Keratinocyte (primary cell): Measurements from ENCODE around the gene CSMD2. TPM values are rescaled to one million over a fixed set of nuclear protein-coding genes. Genes with fewer than 3 reads are reported as not detected.

Experiments
- DNase-seq: peaks from one replicate; pipeline ENCODE4 v3.0.0-alpha.2; 2011; ENCODE audit warnings: low read depth, missing footprints, low spot score
- FAIRE-seq: peaks from 2 replicates; lab custom pipeline; 2011; peaks lifted over from hg19 to GRCh38; lab: Jason Lieb, UNC
- H2AFZ ChIP-seq: 2 replicates; pipeline ENCODE4 v1.6.0; 2012; ENCODE audit warnings: low read length, control low read depth, inconsistent platforms; ENCODE audit not compliant: control insufficient read depth
- H3K27ac ChIP-seq: 2 replicates; pipeline ENCODE4 v1.5.1; 2011; ENCODE audit warnings: low read length; ENCODE audit not compliant: control insufficient read depth, insufficient read depth
- H3K27me3 ChIP-seq: 3 replicates; pipeline ENCODE4 v1.6.0; 2011; ENCODE audit warnings: low read length; ENCODE audit not compliant: control insufficient read depth, insufficient read depth; ENCODE audit errors: extremely low read depth
- H3K36me3 ChIP-seq, 2 experiments: 2 replicates in 1 of 2; 3 replicates in 1 of 2; pipeline ENCODE4 v1.5.1; 2011; ENCODE audit warnings: low read length in 2 of 2, mild to moderate bottlenecking in 1 of 2; ENCODE audit not compliant: control insufficient read depth in 2 of 2, insufficient read depth in 2 of 2; ENCODE audit errors: extremely low read depth in 1 of 2
- H3K4me1 ChIP-seq: 3 replicates; pipeline ENCODE4 v1.5.1; 2011; ENCODE audit warnings: low read length; ENCODE audit not compliant: control insufficient read depth, insufficient read depth; ENCODE audit errors: extremely low read depth
- H3K4me2 ChIP-seq: 3 replicates; pipeline ENCODE4 v1.6.0; 2011; ENCODE audit warnings: low read depth, low read length; ENCODE audit not compliant: control insufficient read depth, insufficient read depth; ENCODE audit errors: extremely low read depth
- H3K4me3 ChIP-seq, 3 experiments: fragments of 200-600 bp in 1 of 3; sonication (generic) in 1 of 3; 2 replicates in 2 of 3; 3 replicates in 1 of 3; pipeline ENCODE4 v1.5.1; 2011 to 2016; ENCODE audit warnings: low read length in 3 of 3, mild to moderate bottlenecking in 3 of 3, control low read depth in 2 of 3, inconsistent platforms in 1 of 3, low read depth in 1 of 3, mixed read lengths in 1 of 3, mixed run types in 1 of 3, moderate library complexity in 1 of 3; ENCODE audit not compliant: control insufficient read depth in 2 of 3, insufficient read depth in 2 of 3; ENCODE audit errors: extremely low read depth in 1 of 3
- H3K79me2 ChIP-seq: 2 replicates; pipeline ENCODE4 v1.6.0; 2012; ENCODE audit warnings: low read length; ENCODE audit not compliant: control insufficient read depth, insufficient read depth
- H3K9ac ChIP-seq: 3 replicates; pipeline ENCODE4 v1.6.0; 2011; ENCODE audit warnings: low read length; ENCODE audit not compliant: control insufficient read depth, insufficient read depth; ENCODE audit errors: extremely low read depth
- H3K9me1 ChIP-seq: 3 replicates; pipeline ENCODE4 v1.6.0; 2011; ENCODE audit warnings: low read length; ENCODE audit not compliant: control insufficient read depth, insufficient read depth; ENCODE audit errors: extremely low read depth
- H3K9me3 ChIP-seq: 2 replicates; pipeline ENCODE4 v1.5.1; 2012; ENCODE audit warnings: low read depth, low read length; ENCODE audit not compliant: control insufficient read depth
- H4K20me1 ChIP-seq: 3 replicates; pipeline ENCODE4 v1.6.0; 2011; ENCODE audit warnings: low read length; ENCODE audit not compliant: control insufficient read depth, insufficient read depth; ENCODE audit errors: extremely low read depth
- CTCF ChIP-seq, 3 experiments: IDR thresholded peaks in 1 of 3; conservative IDR thresholded peaks in 1 of 3; optimal IDR thresholded peaks in 1 of 3; 2 replicates in 2 of 3; 3 replicates in 1 of 3; pipeline versions ENCODE3 to v1.5.1; 2011; ENCODE audit warnings: low read length in 3 of 3, mild to moderate bottlenecking in 3 of 3, moderate library complexity in 2 of 3, control low read depth in 1 of 3, inconsistent platforms in 1 of 3; ENCODE audit not compliant: insufficient read depth in 2 of 3; ENCODE audit errors: extremely low read depth in 1 of 3
- EZH2 ChIP-seq: IDR thresholded peaks from one replicate; pipeline ENCODE4 v1.6.1; 2012; ENCODE audit warnings: inconsistent platforms, mild to moderate bottlenecking, low read length, moderate library complexity
- dilution Hi-C: fragments of 300-500 bp; cut with MboI; formaldehyde crosslinking; loops from one replicate; pipeline ENCODE4 v1.7.0; 2020; ENCODE audit warnings: low sequenced_read_pairs; ENCODE audit not compliant: extremely low pct_ligation_motif_present
- polyA plus RNA-seq, 5 experiments: library from polyadenylated mRNA; depleted of rRNA in 3 of 5; stranded (reverse) in 3 of 5; stranded (forward) in 1 of 5; unstranded in 1 of 5; fragments of >200 nt; gene quantifications; 1 replicate in 1 of 5; 2 replicates in 3 of 5; 3 replicates in 1 of 5; pipeline versions ENCODE4 v1.2.1 to v1.2.3, GENCODE V29; 2011 to 2012; ENCODE audit warnings: missing spikeins in 2 of 5, low read depth in 1 of 5, low replicate concordance in 1 of 5

CSMD2 gene
- polyA plus RNA-seq, 1 donor (not counting 4 experiments of a cell fraction or from before 2014, with no cell fraction given) = 2.0 TPM

GRCh38 chr1:33985656-33986055, 179.4 kb downstream of the CSMD2 start:
- FAIRE-seq (no peak), DNase-seq (no peak)
- Histone ChIP-seq H3K79me2 (no peaks in the 10 kb centered on the region), H3K4me1 (no peaks in the 10 kb centered on the region), H2AFZ (no peak overlapping the region), H3K27me3 (no peaks in the 10 kb centered on the region), H3K4me3 (no peak overlapping the region), H3K36me3 (no peaks in the 10 kb centered on the region), H3K9me1 (no peaks in the 10 kb centered on the region), H3K27ac (no peak overlapping the region), H3K9me3 (no peaks in the 10 kb centered on the region), H3K4me2 (no peak overlapping the region), H4K20me1 (peaks cover 2% of the 10 kb centered on the region), H3K9ac (no peak overlapping the region)
- TF ChIP-seq EZH2 (no peak), CTCF (optimal IDR thresholded peaks at IDR 0.05 in 1 of 3, IDR thresholded peaks at IDR 0.05 in 1 of 3, conservative IDR thresholded peaks at IDR 0.05 in 1 of 3; ENCODE audit: extremely low read depth in 1 of 3, insufficient read depth in 2 of 3, low read length in 3 of 3) (no peak)
- dilution Hi-C loops = no loop called here

GRCh38 chr1:33984906-33985565, 180.0 kb downstream of the CSMD2 start:
- no peaks in the 10 kb centered on the region for H3K4me1 ChIP-seq
- no peaks in the 10 kb centered on the region for H3K9me1 ChIP-seq
- no peaks in the 10 kb centered on the region for H3K9me3 ChIP-seq
- H3K4me2 ChIP-seq = no peak overlapping the region
- no peaks in the 10 kb centered on the region for H3K79me2 ChIP-seq
- no peak overlapping the region for H3K4me3 ChIP-seq
- DNase-seq (no peak), FAIRE-seq (no peak)
- H3K27ac ChIP-seq = no peak overlapping the region
- H3K36me3 ChIP-seq = no peaks in the 10 kb centered on the region
- H3K9ac ChIP-seq = no peak overlapping the region
- no peak overlapping the region for H2AFZ ChIP-seq
- H3K27me3 ChIP-seq = no peaks in the 10 kb centered on the region
- dilution Hi-C loops = no loop called here
- no peak for TF ChIP-seq CTCF (optimal IDR thresholded peaks at IDR 0.05 in 1 of 3, IDR thresholded peaks at IDR 0.05 in 1 of 3, conservative IDR thresholded peaks at IDR 0.05 in 1 of 3; ENCODE audit: extremely low read depth in 1 of 3, insufficient read depth in 2 of 3, low read length in 3 of 3)
- no peak for TF ChIP-seq EZH2
- peaks cover 2% of the 10 kb centered on the region for H4K20me1 ChIP-seq
